ENCODE measurements around the gene ATP13A2.

- TF ChIP-seq CTCF (IDR thresholded peaks at IDR 0.05) (no peak), REST (IDR thresholded peaks at IDR 0.05; ENCODE audit: low read depth, low read length) (no peak), JUND (IDR thresholded peaks at IDR 0.05) (no peak)
Observed at GRCh38 chr1:16982902-16983301, 28.8 kb downstream of the ATP13A2 start.
